DOHH2 (cell line): ENCODE measurements around the gene HELB.

Source experiments
- CTCF ChIP-seq: fragments of 200-600 bp; sonication (generic); IDR thresholded peaks from one replicate; pipeline ENCODE4 v1.5.1; 2014; ENCODE audit warnings: antibody characterized with exemption, mild to moderate bottlenecking, low read depth, low read length; ENCODE audit not compliant: poor library complexity, severe bottlenecking
- EZH2phosphoT487 ChIP-seq: fragments of 200-600 bp; sonication (generic); IDR thresholded peaks from 2 replicates; pipeline ENCODE4 v1.6.1; 2017; ENCODE audit warnings: borderline replicate concordance, mild to moderate bottlenecking, antibody characterized with exemption, low read length, moderate library complexity, mixed read lengths

- TF ChIP-seq CTCF (no peak), EZH2phosphoT487 (no peak)
Measured at GRCh38 chr12:66375560-66375959, 73.3 kb downstream of the HELB start.
